HG02885 (cell line): ENCODE measurements around the gene SNX9.

Experiments used
- ATAC-seq: cut with Tn5 transposase; IDR thresholded peaks from one replicate; pipeline ENCODE4 v1.9.1; 2021; ENCODE audit warnings: mild to moderate bottlenecking; ENCODE audit not compliant: unreplicated experiment, poor library complexity

Gene SNX9

DNA sequence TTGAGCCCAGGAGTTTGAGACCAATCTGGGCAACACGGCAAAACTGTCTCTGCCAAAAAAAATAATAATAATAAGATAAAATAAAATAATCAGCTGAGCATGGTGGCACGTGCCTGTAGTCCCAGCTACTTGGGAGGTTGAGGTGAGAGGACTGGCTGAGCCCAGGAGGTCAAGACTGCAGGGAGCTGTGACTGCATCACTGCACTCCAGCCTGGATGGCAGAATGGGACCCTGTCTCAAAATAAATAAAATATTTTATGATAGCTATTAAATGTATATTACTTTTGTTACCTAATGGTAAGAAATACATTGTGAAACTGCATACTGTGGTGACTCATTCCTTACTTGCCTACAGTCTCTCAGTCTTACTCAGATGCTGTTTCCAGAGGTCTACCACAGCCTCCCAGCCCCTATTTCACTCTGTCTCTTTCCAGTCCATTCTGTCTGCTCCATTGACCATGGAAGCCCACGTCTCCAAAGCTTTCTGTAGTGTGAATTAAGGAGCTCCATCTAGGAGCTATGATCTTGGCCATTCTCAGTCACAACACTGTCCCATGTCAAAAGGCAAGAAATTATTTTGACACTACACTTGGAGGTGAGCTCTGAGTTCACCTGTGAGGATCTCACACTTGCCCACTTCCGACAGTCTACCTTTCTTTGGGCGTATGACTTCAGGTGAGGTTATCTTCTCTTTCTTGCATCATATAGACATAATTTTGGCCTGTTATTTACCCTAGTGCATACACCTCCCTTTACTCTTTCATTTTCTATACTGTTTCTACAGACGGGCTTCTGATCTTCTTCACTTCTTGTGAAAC lies 22.4 kb upstream of the SNX9 start:
- ATAC-seq: peak; percentile 98

DNA sequence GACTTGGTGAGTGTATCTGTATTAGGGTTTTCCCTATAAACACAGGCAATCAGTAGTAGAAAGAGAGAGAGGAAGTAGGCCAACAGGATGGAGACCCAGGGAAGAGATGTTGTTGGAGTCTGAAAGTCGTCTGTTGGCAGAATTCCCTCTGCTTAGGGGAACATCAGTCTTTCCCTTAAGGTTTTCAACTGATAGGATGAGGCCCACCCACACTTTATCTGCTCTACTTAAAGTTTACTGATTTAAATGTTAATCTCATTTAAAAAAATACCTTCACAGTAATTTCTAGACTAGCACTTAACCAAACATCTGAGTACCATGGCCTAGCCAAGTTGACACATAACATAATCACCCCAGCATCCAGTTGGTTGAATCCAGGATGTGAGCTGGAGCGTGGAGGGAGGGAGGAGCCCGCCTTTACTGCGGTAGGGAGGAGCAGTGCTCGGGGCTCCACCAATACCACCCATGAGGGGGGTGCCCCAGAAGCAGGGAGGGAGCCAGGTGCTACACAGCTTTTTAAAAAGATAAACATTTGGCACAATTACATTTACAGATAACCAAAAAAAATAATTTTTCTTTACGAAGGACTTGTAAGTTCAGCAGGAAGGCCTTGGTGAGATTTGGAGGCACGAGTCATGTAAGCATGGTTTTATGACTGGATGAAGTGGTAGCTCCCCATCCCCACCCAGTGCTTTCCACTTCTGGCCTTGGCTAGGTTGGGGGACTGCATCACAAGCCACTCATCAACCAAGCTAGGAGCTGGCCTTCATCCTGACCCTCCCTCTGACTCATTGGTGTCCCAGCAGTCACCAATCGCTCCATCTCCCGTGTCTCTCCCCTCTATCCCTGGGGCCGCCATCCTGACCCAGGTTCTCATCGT lies 18.4 kb upstream of the SNX9 start:
- no peak for ATAC-seq

- no peak for ATAC-seq
These were observed 16.8 kb upstream of the SNX9 start for GRCh38 chr6:157806131-157806855.

DNA sequence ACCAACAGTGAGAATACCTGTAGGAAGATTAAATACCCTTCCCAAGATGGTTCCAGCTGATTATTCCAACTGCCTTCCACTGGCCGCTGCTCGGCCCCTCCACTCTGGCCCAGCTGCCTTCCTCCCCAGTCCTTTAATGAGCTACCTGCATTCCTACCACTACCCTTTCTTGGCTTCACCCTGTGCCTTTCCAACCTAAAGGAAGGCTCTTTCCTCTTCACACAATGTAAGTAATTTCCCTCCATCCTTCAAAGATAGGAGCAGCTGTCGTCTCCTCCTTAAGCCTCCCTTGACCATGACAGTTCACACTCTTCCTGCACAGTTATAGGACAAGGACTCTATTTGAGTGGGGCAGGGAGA lies 16.2 kb upstream of the SNX9 start:
- ATAC-seq: no peak

GRCh38 chr6:157808405-157808950 lies 14.6 kb upstream of the SNX9 start:
- ATAC-seq: no peak

DNA sequence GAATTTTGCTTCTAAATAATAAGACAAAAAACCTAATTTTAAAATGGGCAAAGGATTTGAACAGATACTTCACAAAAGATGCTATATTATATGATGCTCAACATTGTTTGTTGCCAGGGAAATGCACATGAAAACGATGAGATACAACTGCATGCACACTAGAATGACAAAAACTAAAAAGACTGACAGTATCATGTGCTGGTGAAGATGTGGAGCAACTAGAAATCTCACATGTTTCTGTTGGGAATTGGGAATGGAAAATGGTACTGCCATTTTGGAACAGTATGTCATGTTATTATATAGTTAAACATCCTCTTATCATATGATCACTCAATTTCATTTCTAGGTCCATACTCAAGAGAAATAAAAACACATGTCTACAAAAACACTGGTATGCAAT lies 13.4 kb upstream of the SNX9 start:
- no peak for ATAC-seq

DNA sequence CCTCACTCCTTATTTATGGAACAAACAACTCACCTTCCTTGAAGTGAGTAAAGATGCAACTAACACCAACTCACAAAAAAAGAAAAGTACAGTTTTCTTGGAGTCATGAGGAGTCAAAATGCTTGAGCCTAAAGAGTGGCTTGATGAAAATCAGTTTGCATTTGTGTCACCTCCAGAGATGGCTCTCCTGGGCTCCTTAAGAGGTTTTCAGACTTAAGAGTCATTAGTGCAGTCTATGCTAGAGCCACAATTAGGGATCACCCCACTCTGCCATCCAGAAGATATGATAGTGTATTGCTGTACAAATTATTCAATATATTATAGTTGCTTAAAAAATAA lies 11.9 kb upstream of the SNX9 start:
- ATAC-seq: no peak

DNA sequence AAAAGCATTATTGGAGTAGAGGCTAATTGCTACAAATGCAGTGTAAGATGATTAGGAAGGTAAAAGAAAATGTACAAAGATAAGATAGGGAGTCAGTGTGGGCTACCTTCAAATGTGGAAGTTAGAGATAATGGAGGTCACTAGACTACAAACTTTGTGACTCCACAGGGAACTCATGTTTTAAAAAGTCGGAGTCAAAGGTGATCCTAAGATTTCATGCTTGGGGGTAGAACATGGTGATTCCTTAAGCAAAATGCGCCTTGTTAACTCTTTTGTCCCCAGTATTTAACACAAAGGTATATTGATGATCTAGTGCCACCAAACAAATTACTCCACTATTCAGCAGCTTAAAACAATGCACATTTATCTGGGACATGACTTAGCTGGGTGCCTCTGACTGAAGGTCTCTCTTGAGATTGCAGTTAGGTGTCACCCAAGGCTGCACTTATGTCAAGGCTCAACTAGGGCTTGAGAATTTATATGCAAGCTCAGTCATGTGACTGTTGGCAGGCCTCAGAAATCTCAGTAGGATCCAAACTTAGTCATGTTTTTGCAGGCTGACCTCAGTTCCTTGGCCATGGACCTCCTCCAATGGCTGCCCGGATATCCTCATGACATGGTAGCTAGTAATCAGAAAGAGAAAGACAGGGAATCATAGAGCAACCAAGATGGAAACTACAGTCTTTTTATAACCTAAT lies 11.4 kb upstream of the SNX9 start:
- ATAC-seq: no peak

DNA sequence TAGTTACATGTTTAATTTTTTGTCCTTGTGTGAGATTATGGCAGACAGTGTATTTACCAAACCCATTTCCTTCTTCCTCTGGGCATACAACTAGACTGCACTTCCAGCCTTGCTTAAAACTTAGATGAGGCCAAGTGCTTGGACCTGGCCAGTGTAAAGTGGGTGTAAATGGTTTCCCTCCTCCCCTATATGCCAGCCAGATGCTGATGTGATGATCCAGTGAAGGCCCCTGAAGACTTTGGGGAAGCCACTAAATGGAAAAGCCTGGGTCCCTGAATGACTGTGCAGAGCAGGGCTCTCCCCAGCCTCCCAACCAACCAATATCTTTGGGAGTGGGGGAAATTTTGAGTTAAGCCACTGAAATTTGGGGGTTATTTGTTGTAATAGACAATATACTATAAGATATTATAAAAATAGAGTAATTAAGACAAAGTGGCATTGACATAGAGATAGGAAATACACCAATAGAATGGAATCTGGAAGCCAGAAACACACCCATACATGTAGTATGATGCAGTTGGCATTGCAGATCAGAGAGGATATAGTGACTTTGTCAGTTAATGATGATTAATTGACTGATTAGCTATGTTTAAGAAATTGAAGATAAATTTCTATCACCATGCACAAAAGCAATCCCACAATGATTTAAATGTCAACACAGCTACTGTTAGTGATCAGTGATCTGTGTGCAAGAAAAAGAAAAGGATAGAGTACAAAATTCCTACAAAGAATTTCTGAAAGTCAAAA lies 10.4 kb upstream of the SNX9 start:
- no peak for ATAC-seq

DNA sequence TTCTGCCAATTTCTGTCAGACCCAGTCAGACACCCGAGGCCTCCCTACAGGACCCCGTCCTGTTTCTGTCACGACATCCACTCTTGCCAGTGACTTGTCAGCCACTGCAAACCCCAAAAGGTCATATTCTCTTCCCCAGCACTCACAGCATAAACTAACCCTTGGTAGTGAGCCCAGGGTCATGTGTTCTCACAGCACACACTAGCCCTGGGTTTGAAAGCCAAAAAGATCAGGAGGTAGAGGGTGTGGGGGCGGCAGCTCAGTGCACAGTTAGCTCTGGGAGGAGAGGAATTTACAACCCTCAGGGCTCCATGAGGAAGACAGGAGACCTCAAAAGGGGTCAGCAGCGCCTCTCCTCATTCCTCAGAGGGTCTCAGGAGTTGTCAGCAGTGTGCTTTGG lies 9.9 kb upstream of the SNX9 start:
- no peak for ATAC-seq

- ATAC-seq: no peak
These were observed 9.1 kb upstream of the SNX9 start for GRCh38 chr6:157813750-157814455.

DNA sequence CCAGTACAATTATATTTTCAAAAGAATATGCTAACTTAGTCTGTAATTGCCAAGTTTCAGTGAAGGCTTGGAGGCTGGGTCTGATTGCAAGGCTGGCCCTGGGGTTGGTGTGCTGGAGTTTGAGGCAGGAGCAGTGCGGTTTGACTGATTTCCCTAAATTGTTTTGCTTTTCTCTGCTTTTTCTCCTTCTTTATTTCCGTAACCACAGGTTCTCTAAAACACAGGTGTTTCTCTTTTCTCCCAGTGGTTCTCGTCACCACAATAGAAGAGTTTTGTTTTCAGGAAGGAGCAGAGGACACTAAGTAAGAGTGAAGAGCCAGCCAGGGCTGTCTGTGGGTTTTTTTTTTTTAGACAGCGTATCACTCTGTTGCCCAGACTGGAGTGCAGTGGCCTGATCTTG lies 8.2 kb upstream of the SNX9 start:
- ATAC-seq: peak; percentile 54

DNA sequence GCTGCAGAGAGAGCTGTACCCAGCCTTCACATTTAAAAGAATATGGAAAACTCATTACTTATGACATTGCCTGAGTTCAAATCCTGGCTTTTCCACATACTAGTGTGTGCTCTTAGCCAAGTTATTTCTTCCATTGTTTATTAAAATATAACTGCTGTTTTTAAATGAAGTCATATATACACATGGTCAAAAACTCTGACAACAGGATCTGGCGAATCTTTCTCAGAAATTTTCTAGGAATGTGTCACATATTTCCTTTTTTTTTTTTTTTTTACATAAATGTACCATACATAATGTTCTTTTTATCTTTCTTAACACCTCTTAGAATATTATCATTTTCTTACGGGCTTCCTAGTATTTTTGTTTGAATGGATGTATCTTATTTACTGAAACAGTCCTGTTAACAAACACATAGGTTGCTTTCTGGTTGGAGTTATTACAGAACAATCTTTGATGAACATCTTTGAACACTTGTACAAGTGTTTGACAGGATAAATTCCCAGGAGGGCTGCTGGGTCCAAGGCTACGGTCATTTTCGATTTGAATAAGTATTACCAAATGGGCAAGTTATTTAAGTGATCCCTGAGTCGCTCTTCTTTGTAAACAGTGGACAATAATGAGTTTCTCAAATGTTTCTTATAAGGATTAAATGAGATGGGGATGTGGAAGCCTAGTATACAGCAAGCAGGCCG lies 1.6 kb upstream of the SNX9 start:
- ATAC-seq: no peak

DNA sequence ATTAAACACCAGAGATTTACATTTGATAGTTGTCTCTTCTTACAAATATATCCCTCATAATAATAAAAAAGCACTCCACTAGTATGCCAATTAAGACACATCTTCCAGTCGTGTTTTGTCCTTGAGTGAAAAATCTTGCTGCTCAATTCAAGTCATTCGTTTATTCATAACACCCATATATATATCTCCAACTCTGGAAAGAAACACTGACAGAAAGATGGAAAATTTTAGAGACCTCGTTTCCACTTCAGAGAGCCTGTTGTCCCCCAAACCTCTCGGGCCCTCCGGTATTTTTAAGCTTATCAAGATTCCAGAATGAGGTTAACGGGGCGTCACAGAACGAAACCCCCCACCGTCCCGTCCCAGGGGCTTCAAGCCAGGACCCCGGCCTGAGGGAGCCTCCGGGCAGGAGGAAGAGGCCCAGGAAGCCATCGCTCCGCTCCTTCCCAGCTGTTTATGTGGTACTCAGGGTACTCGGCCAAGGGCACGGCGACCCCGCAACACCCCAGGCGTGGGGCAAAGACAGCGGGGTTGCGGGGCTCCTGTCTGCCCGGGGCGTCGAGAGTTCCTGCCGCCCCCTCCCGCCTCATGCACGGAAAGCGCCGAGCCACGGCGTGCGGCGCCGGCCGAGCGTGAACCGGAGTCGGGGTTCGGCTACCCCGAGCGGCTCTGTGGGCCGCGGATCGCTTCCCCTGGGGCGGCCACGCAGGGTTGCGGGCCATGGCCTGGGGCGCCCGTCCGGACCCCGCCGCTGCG lies 623 bp upstream of the SNX9 start:
- no peak for ATAC-seq

DNA sequence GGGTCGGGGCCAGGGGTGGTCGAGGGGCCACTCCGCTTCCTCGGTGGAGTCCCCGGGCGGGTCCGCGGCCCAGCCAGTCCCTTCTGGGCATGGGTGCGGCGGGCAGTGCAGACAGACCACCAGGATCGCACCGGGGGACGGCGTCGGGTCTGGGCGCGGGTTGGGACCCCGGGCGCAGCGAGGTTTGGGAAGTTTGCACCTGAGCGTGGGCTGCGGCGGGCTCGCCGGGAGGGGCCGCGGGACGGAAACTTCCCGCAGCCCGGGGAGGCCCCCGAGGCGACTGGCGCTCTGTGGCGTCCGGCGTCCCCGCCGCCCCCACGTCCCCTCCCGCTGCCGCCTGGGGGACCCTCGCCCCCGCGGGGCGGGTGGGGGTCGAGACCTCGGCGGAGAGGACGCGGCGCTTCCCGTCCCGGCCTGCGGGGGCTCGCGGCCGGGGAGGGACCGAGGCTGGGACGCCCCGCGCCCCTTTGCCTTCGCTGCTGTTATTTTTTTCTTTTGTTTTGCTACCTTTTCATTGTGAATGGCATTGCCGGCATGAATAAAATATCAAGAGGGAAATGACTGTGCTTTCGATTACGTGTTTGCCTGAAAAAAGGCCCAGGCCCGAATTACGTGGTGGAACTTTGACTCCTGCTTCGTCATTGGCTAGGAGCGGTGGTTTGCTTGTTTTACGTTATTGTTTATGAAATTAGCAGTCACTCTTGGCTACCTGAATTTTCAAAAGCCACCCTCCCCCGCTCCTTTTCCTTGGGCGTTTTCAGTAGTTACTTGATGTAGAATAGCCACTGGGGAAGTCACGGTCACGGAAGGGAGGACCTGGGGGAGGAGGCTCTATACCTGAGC lies 703 bp downstream of the SNX9 start:
- peak; percentile 39 for ATAC-seq

GRCh38 chr6:157825243-157825904 lies 2.3 kb downstream of the SNX9 start:
- no peak for ATAC-seq
